Ascending aorta (tissue), 2 donors: ENCODE data around the gene AJUBA. TPM values are rescaled to one million over a fixed set of nuclear protein-coding genes. Genes with fewer than 3 reads are reported as not detected.

Source experiments
- DNase-seq, 2 donors: peaks; one replicate each; pipeline ENCODE4 v3.0.0-alpha.2; 2019; ENCODE audit warnings: low spot score in 2 of 2
- H3K27ac ChIP-seq, 2 donors: fragments of 200-600 bp; sonication (generic); one replicate each; pipeline ENCODE4 v1.5.1; 2016 to 2017; ENCODE audit warnings: mild to moderate bottlenecking in 1 of 2
- H3K27me3 ChIP-seq: fragments of 200-600 bp; sonication (generic); one replicate; pipeline ENCODE4 v1.5.1; 2017
- H3K36me3 ChIP-seq, 2 donors: fragments of 200-600 bp; sonication (generic); one replicate each; pipeline ENCODE4 v1.5.1; 2016
- H3K4me1 ChIP-seq, 2 donors: fragments of 200-600 bp; sonication (generic); one replicate each; pipeline ENCODE4 v1.5.1; 2016 to 2017; ENCODE audit warnings: mild to moderate bottlenecking in 1 of 2
- H3K4me3 ChIP-seq, 2 donors: fragments of 200-600 bp; sonication (generic); one replicate each; pipeline ENCODE4 v1.5.1; 2016 to 2017; ENCODE audit warnings: mild to moderate bottlenecking in 1 of 2
- H3K9me3 ChIP-seq, 2 donors: fragments of 200-600 bp; sonication (generic); one replicate each; pipeline ENCODE4 v1.5.1; 2016
- intact Hi-C: fragments of 100-400 bp; cut with DNase I; formaldehyde crosslinking; loops from one replicate; pipeline ENCODE4 v1.15.1; 2023
- total RNA-seq: library from RNA; depleted of rRNA; stranded (reverse); fragments of >200 nt; gene quantifications from one replicate; pipeline ENCODE4 v1.1.0, GENCODE V29; 2016
- TF ChIP-seq, protein P1 (sequence below), 3 experiments: fragments of 200-600 bp in 2 of 3; fragments of 450-650 bp in 1 of 3; sonication (generic) in 2 of 3; IDR thresholded peaks; one replicate each; pipeline ENCODE4 v1.5.1; 2016 to 2019; ENCODE audit warnings: antibody characterized with exemption in 3 of 3, mild to moderate bottlenecking in 1 of 3, moderate library complexity in 1 of 3

The AJUBA gene
- total RNA-seq = 11.6 TPM

DNA sequence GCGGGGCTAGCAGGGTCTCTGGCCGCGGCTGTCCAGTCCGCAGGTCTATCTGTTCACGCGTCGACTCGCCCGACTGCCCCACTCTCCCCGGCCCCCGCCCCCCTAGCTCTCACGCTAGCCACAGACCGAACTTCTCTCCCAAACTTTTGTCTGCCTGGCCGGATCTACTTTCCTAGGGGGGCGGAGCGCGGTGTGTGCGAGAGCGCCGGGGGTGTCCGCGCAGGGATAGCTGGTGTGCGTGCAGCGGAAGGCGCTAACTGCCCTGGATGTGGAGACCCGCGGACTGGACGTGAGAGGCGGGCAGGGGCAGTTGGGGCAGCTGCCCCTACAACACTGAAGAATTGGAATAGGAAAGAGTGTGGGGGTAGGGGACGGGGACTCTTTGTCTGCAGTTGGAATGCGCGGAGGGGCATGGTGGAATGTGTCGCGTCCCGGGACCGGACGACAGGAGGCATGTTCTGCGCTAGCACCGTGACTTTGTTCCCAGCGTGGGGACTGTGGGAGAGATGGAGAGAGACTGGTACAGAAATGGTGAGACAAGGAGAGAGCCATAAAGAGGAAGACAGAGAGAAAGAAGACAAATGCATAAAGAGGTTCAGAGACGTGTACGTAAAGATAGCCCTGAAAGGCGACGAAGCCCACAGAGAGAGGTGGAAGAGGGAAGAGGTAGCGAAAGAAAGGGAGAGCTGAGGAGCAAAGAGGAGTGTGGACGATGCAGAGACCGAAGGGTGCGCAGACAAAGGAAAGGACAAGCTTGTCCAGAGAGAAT, at the start of gene AJUBA:
Gene AJUBA, minus strand, starts transcription at position 75 of the 769 bp plus-strand sequence. CDS start 285 bp downstream, outside the sequence.
- intact Hi-C loops = loop anchor here (1.0 to 5.0 kb wide), 6 partner anchors 9 to 425 kb away; partner anchors contain the start of genes HAUS4 and MMP14
- peaks cover 5 to 30% of the 10 kb centered on the region in 2 donors for H3K4me1 ChIP-seq
- TF ChIP-seq, protein P1, sequence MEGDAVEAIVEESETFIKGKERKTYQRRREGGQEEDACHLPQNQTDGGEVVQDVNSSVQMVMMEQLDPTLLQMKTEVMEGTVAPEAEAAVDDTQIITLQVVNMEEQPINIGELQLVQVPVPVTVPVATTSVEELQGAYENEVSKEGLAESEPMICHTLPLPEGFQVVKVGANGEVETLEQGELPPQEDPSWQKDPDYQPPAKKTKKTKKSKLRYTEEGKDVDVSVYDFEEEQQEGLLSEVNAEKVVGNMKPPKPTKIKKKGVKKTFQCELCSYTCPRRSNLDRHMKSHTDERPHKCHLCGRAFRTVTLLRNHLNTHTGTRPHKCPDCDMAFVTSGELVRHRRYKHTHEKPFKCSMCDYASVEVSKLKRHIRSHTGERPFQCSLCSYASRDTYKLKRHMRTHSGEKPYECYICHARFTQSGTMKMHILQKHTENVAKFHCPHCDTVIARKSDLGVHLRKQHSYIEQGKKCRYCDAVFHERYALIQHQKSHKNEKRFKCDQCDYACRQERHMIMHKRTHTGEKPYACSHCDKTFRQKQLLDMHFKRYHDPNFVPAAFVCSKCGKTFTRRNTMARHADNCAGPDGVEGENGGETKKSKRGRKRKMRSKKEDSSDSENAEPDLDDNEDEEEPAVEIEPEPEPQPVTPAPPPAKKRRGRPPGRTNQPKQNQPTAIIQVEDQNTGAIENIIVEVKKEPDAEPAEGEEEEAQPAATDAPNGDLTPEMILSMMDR (IDR thresholded peaks at IDR 0.05) = no peak

DNA sequence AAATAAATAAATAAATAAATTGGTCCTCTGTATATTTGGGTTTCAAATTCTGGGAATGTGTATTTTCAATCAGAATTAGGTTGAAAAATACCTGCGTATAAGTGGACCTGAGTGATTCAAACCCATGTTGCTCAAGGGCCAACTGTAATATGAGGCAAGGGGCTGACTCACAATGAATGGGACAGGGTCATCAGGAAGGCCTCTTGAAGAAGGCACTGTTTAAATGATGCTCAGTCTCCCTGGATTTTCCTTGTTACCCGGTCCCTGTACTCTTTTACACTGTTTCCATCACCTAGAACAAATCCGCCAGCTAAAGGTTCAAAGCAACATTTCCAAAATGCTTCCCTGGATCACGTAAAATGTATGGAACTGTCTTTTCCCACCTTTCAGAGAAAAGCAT, 48.6 kb upstream of the AJUBA start:
- no peak overlapping the region for H3K27ac ChIP-seq
- peaks cover 7 to 8% of the 10 kb centered on the region in 2 donors for H3K4me1 ChIP-seq
- no peaks in the 10 kb centered on the region for H3K9me3 ChIP-seq
- H3K36me3 ChIP-seq = peaks cover 47 to 52% of the 10 kb centered on the region in 2 donors
- DNase-seq = no peak
- H3K4me3 ChIP-seq = no peak overlapping the region
- TF ChIP-seq, protein P1 (IDR thresholded peaks at IDR 0.05) = no peak
- no peaks in the 10 kb centered on the region for H3K27me3 ChIP-seq
- intact Hi-C loops = no loop called here

More for the DNA sequence above, at the start of gene AJUBA:
- DNase-seq = peak; percentile 43 to 94
- peak within 1 kb of the TSS; percentile 72 to 81 for H3K4me3 ChIP-seq
- no peaks in the 10 kb centered on the region for H3K27me3 ChIP-seq
- H3K27ac ChIP-seq = peak within 1 kb of the TSS; percentile 86 to 92
- H3K36me3 ChIP-seq = no peaks in the 10 kb centered on the region
- no peaks in the 10 kb centered on the region for H3K9me3 ChIP-seq

DNA sequence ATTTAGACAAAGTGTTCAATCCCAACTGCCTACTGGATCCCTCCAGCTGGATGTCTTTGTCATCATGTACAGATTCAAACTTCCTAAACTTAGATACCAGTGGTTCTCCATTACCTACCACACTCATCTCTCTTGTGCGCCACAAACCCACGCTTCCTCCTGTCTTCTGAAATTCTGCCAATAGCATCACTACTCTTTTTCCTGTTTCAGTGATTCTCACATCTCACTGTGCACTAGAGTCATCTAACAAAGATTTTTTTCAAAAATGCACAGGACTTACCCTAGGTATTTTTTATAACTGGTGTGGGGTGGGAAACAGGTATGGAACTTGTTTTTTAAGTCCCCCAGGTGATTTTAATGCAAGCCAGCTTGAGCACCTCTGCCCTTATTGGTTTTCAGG, 46.4 kb upstream of the AJUBA start:
- intact Hi-C loops = no loop called here
- H3K27ac ChIP-seq = no peak overlapping the region
- H3K4me1 ChIP-seq = peaks cover 6 to 7% of the 10 kb centered on the region in 2 donors
- peaks cover 60 to 62% of the 10 kb centered on the region in 2 donors for H3K36me3 ChIP-seq
- TF ChIP-seq, protein P1 (IDR thresholded peaks at IDR 0.05) = no peak
- no peak overlapping the region for H3K4me3 ChIP-seq
- no peaks in the 10 kb centered on the region for H3K9me3 ChIP-seq
- no peak for DNase-seq
- no peaks in the 10 kb centered on the region for H3K27me3 ChIP-seq

DNA sequence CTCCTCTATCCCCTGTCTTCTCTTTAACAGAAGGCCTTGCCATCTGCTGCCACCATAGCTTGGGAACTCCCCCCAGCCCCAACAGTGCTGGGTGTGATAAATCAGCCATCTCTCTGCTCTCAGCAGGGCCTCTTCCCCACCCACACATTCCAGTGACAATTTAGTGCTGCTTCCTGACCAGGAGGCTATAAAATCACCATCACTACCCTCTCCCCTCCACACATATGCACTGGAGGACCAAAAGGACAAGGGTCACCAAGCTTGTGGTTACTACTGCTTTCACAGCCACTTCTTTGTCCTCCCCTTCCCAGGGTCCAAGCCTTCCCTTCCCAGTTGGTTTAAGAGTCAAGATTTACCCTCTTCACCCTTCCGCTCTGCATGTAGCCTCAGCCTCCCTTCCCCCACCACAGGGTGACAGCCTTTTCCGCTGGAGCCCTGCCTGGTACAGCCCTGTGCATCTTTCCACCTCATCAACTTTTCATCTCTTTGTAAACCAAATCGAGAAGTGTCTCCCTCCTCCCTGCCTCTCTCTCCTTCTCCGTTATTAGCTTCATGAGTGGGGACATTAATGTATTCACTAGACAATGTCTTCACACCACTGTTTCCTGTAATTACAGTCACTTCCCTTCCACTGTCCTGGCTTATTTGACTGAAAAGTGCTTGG, 42.9 kb upstream of the AJUBA start:
- H3K9me3 ChIP-seq = no peaks in the 10 kb centered on the region
- peaks cover 29 to 38% of the 10 kb centered on the region in 2 donors for H3K36me3 ChIP-seq
- no peak overlapping the region for H3K27ac ChIP-seq
- H3K27me3 ChIP-seq = no peaks in the 10 kb centered on the region
- intact Hi-C loops = no loop called here
- no peaks in the 10 kb centered on the region for H3K4me1 ChIP-seq
- DNase-seq = no peak
- TF ChIP-seq, protein P1 (IDR thresholded peaks at IDR 0.05) = no peak
- H3K4me3 ChIP-seq = no peak overlapping the region

DNA sequence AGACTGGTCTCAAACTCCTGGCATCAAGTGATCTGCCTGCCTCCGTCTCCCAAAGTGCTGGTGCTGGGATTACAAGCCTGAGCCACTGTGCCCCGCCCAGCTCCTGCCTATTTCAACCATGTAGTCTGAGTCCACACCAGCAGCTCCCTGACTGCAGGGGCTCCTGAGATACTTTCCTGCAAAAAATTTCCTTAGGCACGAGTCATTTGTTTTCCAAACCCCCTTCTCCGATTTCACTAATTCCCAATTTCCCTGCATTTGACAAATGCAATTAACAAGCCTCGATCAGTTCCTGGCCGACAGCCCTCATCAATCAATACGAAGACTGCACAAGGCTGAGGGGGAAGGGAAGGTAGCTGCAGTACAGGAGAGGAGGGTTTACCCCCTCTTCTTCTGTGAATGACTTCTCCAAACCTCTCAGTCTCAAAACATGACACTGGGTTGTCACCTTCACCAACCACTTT, 42.3 kb upstream of the AJUBA start:
- intact Hi-C loops = no loop called here
- Histone ChIP-seq H3K9me3 (no peaks in the 10 kb centered on the region), H3K36me3 (peaks cover 28 to 34% of the 10 kb centered on the region in 2 donors), H3K4me3 (no peak overlapping the region), H3K27me3 (no peaks in the 10 kb centered on the region), H3K27ac (no peak overlapping the region), H3K4me1 (no peaks in the 10 kb centered on the region)
- peak in 1 of 2 donors; percentile 5 for DNase-seq
- TF ChIP-seq, protein P1 (IDR thresholded peaks at IDR 0.05) = no peak
